ENCODE results near the gene SPAAR. TPM values are rescaled to one million over a fixed set of nuclear protein-coding genes. Genes with fewer than 3 reads are reported as not detected.

Gene SPAAR
- total RNA-seq, 1 experiment from 2014 or later = not detected

GRCh38 chr9:35958104-35958837, 49.0 kb downstream of the SPAAR start, which contains the start of gene OR2S2:
OR2S2 (minus strand) TSS chr9:35958154; CDS start chr9:35958098, 56 bp downstream.
- DNase-seq (ENCODE audit: low read depth in 1 of 2, low spot score in 2 of 2) = no peak
- Histone ChIP-seq H3K4me1 (replicated peaks) (peaks cover 7% of the 10 kb centered on the region), H3K27ac (no peak within 1 kb of the TSS), H3K36me3 (no peaks in the 10 kb centered on the region), H3K4me3 (no peak within 1 kb of the TSS), H3K27me3 (replicated peaks) (no peaks in the 10 kb centered on the region), H3K9me3 (replicated peaks) (no peaks in the 10 kb centered on the region)

GRCh38 chr9:35960039-35960655, 50.9 kb downstream of the SPAAR start:
- Histone ChIP-seq H3K9me3 (replicated peaks) (no peaks in the 10 kb centered on the region), H3K27ac (no peak overlapping the region), H3K36me3 (no peaks in the 10 kb centered on the region), H3K4me1 (replicated peaks) (peaks cover 7% of the 10 kb centered on the region), H3K27me3 (replicated peaks) (no peaks in the 10 kb centered on the region), H3K4me3 (no peak overlapping the region)
- no peak for DNase-seq (ENCODE audit: low read depth in 1 of 2, low spot score in 2 of 2)

Other genes starting within 250 kb of the SPAAR start
- 0.41 and 1.9 TPM in 2 replicates for gene ARHGEF39, start 244.3 kb upstream of the SPAAR start, total RNA-seq (2014; rRNA removed; shearing (Covaris generic))
- not detected in 2 replicates for gene CA9, start 235.6 kb upstream of the SPAAR start, total RNA-seq (2014; rRNA removed; shearing (Covaris generic))
- 823 and 1,421 TPM in 2 replicates for gene TPM2, start 219.6 kb upstream of the SPAAR start, total RNA-seq (2014; rRNA removed; shearing (Covaris generic))
- gene TLN1, start 177.3 kb upstream of the SPAAR start, total RNA-seq (2014; rRNA removed; shearing (Covaris generic)) = 137 and 213 TPM in 2 replicates
- 39.2 and 86.7 TPM in 2 replicates for gene CREB3, start 176.8 kb upstream of the SPAAR start, total RNA-seq (2014; rRNA removed; shearing (Covaris generic))
- gene GBA2, start 160.3 kb upstream of the SPAAR start, total RNA-seq (2014; rRNA removed; shearing (Covaris generic)) = 15.5 and 16.0 TPM in 2 replicates
- gene RGP1, start 160.2 kb upstream of the SPAAR start, total RNA-seq (2014; rRNA removed; shearing (Covaris generic)) = 5.2 and 7.4 TPM in 2 replicates
- not detected in 2 replicates for gene MSMP, start 155.2 kb upstream of the SPAAR start, total RNA-seq (2014; rRNA removed; shearing (Covaris generic))
- gene NPR2, start 117.9 kb upstream of the SPAAR start, total RNA-seq (2014; rRNA removed; shearing (Covaris generic)) = 1.5 and 3.9 TPM in 2 replicates
- 0.13 TPM in 1 of 2 replicates, not detected in the other for gene SPAG8, start 97.2 kb upstream of the SPAAR start, total RNA-seq (2014; rRNA removed; shearing (Covaris generic))
- gene HINT2, start 94.4 kb upstream of the SPAAR start, total RNA-seq (2014; rRNA removed; shearing (Covaris generic)) = 21.4 and 41.3 TPM in 2 replicates
- gene FAM221B, start 80.8 kb upstream of the SPAAR start, total RNA-seq (2014; rRNA removed; shearing (Covaris generic)) = not detected in 2 replicates
- 1.4 and 2.8 TPM in 2 replicates for gene TMEM8B, start 80.3 kb upstream of the SPAAR start, total RNA-seq (2014; rRNA removed; shearing (Covaris generic))
- not detected in 2 replicates for gene OR13J1, start 39.1 kb upstream of the SPAAR start, total RNA-seq (2014; rRNA removed; shearing (Covaris generic))
- 0.63 TPM in 1 of 2 replicates, not detected in the other for gene HRCT1, start 3.3 kb upstream of the SPAAR start, total RNA-seq (2014; rRNA removed; shearing (Covaris generic))
- not detected in 2 replicates for gene OR2S2, start 48.7 kb downstream of the SPAAR start, total RNA-seq (2014; rRNA removed; shearing (Covaris generic))
- 10.2 and 13.9 TPM in 2 replicates for gene RECK, start 127.4 kb downstream of the SPAAR start, total RNA-seq (2014; rRNA removed; shearing (Covaris generic))
- gene GLIPR2, start 227.2 kb downstream of the SPAAR start, total RNA-seq (2014; rRNA removed; shearing (Covaris generic)) = 29.8 and 37.3 TPM in 2 replicates